Measurements from ENCODE around the gene GCLC. TPM values are rescaled to one million over a fixed set of nuclear protein-coding genes. Genes with fewer than 3 reads are reported as not detected.
"Not testable (repeated sequence)": the region's sequence is repeated elsewhere in the genome, so short reads cannot be mapped to it uniquely, and the experiment has no call there.

Gene GCLC
- total RNA-seq, result 30.1 and 33.4 TPM in 2 replicates

DNA sequence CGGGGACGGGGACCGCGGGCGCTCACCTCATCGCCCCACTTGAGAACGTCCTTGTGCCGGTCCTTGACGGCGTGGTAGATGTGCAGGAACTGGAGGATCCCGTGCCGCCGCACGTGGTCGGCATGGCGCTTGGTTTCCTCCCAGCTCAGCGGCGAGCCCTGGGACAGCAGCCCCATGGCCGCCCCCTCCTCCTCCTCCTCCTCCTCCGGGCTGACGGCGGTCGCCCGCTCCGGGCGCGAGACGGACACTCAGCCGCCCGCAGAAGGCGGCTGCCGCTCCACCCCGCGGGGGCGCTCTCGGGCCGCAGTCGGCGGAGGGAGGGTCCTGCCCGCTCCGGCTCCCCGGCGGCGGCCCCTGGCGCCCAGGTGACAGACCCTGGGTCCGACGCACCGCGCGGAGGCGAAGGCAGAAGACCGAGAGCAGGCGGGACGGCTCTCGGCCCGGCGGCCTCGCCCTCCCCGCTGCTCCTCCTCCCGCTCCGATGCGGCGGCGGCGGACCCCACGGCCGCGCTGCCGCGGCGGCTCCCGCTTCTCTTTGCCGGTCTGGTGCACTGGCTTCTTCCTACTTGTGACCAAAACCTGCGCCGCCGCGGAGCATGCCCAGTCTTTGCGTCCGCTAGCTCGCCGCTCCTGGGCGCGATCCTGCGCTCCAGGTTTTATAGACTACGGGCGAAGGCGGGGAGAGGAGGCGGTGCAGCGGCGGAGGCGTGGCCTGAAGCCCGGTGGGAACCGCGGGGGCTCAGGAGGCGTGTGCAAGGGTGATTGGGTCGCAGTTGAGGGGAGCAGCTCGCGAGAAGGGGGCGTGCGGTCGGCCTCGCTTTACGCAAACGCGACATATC is at the start of gene GCLC:
Gene GCLC, minus strand, starts transcription at position 632 of the 839 bp plus-strand sequence. Its CDS starts 456 bp downstream, at position 176.
- DNase-seq, result peak; percentile 98

DNA sequence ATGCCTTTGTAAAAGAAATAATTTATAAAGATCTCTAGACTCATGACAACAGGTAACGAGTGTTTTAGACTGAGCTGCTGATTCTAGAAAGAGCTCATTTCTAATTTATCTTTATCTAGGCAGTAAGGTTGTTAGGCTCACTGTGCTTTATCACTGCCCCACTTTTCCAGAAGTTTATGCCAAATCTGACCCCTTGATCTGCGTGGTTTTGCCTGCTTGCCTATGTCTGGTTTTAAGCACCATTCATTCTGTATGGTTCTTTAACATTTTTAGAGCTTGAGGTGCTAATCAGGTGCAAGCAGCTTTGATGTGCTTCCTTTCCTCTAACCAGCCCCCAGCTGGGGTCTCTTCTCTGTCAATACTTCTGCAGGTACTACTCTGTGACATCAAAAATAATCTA is 49.7 kb upstream of the GCLC start:
- DNase-seq, result no peak

DNA sequence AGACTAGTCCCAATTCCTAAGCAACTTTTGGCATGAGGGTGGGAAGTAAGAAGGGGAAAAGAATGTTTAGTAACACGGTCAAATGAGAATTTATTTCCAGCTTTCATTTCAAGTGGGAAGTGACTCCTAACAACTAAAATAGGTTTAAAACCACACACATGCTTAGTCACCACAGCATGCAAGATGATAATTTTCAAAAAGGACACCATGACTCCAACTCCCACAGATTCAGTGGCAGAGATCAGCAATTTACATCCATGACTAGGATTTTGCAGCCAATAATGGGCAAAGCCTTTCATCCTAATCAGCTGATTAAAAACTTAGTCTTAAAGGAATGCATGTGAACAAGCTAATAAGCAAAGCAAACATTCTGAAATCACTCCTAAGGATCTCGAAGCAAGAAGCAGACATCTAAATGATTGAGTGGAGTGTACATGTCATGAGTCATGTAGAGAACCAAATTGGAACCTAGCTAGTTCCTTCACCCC is 48.1 kb upstream of the GCLC start:
- DNase-seq, result no peak

DNA sequence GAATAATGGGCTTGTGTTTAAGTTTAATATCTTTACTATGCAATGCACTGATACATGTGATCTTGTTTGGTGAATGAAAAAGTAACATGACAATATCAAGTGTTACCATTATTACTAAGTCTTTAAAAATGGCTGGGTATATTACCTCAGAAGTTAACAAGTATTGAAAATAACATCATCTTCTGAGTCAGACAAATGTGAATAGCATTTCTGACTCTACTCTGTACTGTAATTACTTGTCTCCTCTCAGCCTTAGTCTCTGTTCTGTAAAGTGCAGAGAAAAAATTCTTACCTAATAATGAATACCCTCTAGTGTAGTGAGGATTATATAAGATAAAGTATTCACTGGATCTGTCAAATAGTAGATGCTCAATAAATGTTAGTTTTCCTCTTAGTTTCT is 47.0 kb upstream of the GCLC start:
- DNase-seq, result no peak

DNA sequence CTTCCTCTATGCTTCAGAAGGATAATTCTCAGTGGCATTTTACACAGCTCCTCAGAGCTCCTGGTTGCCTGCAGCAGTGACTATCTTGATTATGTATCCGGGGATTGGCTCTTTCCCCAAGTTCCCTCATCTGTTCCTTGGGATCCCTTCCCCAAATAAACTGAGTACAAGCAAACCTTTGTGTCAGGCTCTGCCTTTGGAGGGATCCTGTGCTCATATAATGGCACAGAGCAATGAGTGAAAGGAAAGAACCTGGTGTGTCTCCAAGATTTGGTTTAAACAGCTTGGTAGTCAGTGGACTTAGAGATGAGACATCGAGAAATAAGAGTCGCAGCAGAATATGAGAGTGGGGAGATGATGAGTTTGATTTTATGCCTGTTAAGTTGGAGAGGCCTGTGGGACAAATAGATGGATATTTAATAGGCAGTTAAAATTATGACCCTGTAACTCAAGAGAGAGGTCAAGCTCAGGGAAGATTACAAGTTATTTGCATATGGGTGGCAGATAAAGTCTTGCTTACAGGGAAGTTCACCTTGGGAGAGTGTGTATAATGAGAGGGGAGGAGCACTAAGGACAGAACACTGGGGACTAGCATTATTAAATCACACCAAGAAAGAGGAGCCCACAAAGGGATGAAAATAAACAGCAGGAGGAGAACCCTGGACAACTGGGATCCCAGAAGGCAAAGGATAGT is 44.1 kb upstream of the GCLC start:
- no peak for DNase-seq

DNA sequence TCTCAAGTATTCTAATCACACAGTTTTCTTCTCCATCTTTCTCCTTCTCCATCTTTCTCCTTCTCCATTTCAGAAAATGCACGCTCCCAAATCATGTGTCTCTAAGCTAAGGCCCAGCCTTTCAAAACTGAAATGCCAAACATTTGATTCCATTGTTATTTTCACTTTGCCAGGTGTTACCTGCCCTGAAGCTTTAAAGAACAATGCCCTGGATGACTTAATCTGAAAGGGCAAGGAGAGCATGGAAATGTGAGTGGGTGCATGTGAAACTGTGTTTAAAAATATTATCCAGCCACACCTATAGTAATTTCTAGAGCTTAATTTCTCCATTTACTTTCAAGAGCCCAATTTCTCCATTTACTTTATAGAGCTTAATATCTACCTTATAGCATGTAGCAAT is 42.4 kb upstream of the GCLC start:
- no peak for DNase-seq

DNA sequence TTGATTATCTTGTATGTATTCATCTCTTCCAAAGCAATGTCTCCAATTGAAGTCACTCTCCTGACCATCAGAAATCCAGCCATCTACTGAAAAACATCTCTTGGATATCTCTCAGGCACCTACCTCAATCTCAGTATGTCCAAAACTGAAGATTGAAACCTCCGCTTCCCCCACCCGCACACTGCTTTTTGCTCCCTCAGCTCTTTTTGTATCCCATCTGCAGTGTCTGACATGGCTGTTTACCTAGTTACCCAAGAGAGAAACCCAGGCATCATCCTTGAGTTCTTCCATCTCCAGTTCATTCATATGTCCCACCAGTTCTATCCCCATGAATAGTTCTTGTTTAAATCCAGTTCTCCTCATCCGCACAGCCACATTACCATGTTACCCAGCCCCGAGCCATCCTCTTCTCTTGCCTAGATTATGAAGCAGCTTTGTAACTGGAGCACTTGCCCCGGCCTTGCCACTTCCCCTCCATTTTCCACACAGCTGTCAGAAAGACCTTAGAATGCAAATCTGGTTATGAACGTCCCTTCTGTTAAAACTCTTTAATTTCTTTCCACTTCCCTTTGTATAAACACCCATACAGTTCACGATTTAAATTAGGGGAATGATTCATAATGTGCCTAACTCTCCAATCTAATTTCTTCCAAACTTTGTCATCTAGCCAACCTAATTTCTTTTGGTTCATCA is 40.5 kb upstream of the GCLC start:
- DNase-seq, result no peak

DNA sequence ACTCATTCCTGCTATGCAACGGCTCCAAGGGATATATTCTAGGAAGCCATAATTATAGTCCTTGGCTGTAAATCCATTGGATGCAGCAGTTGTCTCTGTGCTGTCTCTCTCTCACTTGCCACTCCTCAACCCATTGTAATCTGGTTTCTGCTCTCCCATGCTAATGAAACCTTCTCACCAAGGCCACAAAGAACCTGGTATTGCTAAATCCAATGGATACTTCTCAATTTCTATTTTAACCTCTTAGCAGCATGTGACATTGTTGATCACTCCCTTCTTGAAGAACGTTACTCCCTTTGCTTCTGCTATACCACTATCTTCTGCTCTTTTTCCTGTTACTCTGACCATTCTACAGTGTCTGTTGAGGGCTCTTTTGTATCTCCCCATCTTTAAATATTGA is 39.8 kb upstream of the GCLC start:
- DNase-seq, result no peak

DNA sequence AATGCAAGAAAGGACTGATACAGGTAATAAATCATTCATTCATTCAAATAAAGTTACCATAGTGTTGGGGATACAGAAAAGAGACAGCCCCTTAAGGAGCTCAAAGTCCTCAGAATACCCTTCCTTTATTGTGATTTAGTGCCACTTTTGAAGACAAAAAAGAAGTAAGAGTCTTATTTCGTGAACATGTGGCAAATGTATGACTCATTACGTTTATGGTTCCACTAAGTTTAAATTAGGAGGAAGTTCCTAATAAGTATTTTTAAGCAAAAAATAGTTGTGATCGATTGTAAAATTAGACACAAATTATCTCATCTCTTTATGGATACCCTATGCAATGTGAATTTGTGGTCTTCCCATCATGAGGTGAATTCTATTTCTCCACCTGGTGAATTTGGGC is 38.5 kb upstream of the GCLC start:
- DNase-seq, result no peak

DNA sequence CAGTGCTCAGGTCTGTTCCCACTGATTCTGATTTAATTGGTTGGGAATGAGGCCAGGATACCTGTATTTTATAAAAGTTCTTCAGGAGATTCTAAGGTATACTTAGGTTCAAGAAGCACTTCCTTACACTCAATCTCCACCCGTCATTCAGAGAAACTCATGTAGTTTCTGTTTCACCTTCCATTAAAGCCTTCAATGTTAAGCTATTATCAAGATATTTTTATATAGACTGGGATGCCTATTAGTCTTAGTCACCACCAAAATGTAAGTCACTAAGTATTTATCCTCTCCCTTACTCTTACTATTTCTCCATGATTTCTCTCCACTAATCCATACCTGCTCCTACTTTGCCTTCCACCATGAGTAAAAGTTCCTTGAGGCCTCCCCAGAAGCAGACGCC is 38.1 kb upstream of the GCLC start:
- no peak for DNase-seq

DNA sequence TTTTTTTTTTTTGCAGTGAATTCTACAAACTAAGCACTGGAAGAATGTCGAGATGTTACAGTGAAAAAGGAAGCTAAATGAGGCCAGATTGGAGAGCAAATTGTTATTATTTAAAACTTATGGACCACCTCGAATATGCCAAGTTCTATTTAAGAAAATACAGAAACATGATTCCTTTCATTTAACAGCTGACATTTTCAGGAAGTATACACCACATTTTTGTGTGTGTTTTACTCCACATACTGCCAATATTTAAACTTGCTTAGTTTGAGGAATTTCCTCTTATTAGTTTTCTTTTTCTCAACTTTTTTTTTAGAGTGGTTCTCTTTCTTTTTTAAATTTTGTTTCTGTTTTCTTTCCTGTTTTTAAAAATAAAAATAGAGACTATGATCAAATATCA is 37.0 kb upstream of the GCLC start:
- DNase-seq, result no peak

DNA sequence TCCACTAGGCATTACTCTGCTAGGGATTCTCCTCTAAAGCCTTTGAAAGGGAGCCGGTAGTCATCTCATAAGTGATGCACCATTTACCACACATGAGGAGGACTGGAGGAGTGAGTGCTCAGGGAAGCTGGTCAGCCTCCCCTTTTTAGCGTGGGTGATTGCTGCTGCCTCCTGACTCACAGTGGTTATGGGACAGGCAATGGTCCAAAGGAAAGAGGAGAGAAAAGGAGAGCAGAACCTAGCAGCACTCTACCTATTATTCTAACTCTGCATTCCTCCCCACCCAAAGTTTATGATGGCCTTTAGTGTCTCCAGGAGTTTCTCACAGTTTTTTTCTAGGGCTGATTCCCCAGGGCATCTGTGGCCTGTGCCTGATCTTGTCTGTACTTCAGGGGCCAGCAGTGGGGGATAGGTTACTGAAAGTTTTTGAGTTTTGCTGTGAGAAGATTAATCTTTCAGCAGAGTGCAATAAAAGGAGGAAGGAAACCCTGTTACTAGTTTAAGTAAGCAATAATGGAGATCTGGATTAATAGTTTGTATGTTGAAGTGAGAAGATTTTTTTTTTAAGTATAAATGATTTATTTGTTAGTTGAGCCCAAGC is 36.4 kb upstream of the GCLC start:
- no peak for DNase-seq

DNA sequence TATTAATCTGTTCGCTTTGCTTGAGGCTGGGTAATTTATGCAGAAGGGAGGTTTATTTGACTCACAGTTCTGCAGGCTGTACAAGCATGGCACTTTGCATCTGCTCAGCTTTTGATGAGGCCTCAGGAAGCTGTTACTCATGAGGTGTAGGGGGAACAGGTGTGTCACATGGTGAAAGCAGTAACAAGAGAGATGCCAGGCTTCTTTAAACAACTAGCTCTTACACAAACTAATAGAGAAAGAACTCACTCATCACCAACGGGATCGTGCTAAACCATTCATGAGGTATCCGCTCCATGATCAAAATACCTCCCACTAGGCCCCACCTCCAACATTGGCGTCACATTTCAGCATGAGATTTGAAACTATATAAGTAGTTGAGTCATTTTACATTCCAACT is 34.4 kb upstream of the GCLC start:
- DNase-seq, result no peak

DNA sequence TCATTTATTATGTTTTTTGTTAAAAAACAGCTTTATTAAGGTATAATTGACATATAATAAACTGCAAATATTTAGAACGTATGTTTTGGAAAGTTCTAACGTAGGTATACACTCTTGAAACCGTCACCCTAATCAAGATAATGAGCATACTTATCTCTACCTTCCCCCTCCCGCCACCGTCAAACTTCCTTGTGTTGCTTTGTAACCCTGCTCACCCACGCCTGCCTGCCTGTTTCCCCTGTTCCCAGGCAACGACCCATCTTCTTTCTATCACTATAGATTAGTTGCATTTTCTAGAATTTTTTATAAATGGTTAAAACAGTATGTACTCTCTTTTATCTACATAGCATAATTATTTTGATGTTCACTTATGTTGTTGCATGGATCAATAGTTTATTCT is 33.5 kb upstream of the GCLC start:
- DNase-seq, result no peak

DNA sequence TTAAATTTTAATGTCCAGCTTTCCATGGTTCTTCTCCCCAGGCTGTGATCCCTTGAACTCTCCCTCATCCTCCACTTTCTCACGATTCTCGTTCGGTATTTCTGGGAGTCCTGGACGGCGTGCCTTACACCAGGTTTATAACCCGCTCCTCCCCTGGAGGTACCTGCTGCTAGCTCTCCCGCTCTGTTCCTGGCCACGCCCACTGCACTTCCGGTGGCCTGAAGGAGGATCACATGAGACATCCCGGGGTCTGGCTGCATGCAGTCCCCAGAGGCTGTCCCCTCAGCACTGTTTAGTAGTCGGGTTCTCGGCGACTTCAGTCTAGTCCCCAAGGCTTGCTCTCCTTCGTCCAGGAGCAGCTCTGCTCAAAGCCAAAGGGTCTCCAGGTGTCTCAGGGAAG is 28.4 kb upstream of the GCLC start:
- DNase-seq, result no peak

DNA sequence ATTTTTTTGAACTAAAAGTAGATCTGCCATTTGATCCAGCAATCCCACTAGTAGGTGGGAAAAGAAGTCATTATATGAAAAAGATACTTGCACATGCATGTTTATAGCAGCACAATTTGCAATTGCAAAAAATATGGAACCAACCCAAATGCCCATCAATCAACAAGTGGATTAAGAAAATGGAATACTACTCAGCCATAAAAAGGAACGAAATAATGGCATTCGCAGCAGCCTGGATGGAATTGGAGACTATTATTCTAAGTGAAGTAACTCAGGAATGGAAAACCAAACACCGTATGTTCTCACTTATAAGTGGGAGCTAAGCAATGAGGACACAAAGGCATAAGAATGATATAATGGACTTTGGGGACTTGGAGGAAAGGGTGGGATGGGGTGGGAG is 27.5 kb upstream of the GCLC start:
- not testable (repeated sequence) for DNase-seq

DNA sequence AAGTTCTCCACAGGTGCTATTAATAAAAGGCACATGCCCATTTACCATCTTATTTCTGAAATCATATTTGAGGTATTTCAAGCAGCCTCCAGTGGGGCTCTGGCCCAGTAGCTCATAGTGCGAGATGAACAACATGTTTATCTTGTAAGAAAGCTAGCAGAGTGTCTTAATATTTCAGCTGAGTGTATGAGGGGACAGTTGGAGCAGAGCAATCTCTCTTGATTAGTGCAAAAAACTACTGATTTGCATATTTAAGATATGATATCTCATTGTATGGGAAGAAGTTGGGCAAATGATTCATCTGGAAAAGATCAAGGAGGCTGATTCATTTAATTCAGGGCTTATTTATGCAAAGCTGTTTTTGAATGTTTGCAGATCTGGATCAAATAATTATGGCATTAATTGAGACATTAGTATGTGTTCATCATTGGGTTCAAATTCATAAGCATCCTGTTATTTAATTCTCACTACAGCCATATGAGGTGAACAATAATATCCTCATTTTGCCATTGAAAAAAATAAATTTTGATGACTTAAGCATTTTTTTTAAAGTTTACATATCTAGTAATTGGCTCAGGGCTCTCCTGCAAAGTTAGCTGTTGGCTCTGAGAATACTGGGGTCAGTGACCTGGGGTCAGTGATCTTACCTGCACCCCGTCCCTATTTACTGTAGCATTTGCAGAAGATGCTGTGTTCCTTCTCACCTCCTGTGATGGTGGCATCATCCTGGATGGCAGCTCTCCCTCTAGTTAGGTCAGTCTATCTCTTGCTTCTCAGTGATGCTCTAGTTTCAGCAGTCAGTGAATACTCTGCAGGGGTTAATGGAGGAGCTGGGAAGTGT is 24.1 kb upstream of the GCLC start:
- DNase-seq, result no peak

DNA sequence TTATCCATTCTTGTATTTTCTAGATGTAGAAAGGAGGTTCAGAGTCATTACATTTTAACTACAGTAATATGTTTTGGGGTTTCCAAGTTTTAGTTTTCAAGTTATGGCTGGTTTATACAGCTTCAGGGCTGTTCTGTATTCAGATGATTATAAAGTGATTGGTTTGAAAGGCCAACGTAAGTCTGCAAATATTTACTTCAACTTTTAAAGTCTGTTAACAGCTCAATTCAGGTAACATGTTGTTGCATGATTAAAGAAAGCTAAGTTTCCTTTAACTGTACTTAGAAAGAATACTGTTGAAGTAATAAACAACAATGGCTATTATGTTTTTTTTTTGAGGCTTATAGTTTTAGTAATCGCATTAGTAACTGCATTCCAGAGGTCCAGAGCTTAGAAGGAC is 22.8 kb upstream of the GCLC start:
- DNase-seq, result no peak

DNA sequence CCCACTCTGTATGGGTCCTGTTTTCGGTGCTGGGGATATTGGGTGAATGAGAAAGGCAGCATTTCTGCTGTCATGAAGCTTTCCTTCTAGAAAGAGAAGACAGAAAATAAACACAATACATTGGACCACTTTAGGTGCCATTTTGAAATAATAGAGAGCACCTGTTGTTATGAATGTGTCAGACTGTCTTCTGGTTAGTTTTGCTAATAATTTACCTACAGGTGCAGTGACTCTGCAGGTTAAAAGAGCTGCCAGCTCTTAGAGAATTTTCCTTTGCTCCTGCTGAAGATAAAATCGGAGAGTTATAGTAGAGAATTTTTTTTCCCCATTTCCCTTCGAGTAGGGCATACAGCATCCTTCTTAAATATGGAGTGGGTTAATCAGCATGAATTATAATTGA is 21.9 kb upstream of the GCLC start:
- no peak for DNase-seq

DNA sequence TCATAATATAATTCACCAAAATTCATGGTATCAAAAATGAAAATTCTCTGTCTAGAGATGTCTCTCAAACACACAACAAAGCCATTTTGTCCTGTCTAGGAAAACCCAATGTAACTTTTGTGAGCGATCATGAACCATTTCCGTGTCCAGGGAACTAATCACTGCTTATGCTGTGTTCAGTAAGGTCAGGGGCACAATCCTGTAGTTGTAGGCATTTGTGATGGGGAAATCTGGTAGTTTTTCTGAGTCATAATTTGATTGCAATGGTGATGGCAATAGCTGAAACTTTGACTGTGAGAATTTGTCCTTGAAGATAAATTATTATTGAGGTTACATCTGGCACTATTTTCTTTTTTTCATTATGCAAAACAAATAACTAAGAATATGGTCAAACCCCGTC is 21.0 kb upstream of the GCLC start:
- no peak for DNase-seq

DNA sequence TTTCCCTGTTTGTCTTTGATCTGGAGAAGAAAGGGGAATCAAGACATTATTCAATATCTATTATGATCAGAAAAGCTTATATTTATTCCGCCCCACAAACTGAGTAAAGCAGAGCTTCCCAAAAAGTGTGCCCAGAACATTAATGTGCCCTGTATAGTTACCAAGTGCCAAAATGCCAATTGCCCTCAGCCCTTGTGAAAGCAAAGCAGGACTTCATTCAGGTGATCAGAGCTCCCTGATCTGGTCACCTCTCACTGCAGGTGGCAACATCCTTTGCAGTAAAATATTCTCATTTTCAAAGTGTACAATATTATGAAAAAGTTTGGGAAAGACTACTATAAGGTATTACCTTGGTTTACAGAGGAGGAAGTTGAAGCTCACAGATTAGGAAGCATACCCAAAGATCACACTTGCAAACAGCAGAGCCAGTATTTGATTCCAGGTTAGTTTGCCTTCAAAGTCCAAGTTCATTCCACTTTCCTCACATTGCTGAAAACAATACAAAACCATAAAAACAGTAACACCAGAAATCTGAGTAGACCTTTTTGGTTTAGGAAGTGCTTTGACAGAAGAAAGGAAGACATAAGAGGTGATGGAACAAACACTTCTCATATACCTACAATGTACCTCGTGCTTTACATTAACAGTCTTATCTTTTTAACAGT is 19.6 kb upstream of the GCLC start:
- DNase-seq, result no peak

Data from dermis blood vessel endothelial cell (primary cell).